Measurements from ENCODE around the gene KCNAB2.
A peak's percentile ranks its signal among the peaks of the same experiment; 100 is the strongest.

KCNAB2 gene

DNA sequence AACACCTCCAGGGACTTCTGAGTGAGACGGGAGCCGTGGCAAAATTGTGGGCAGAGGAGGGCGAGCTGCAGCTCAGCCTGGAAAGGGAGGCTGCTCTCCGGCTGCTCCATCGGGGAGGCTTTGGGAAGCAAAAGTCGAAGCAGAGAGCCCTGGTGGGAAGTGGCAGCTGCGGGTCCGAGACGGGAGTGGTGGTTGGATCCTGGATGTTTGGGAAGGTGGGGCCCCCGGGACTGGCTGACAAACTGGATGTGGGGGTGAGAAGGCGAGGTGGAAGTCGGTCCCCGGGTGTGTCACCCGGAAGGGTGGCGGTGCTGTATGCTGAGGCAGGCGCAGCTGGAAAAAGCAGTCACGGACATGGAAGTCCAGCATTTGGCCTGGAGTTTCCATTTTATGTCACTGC lies 52.1 kb downstream of the KCNAB2 start:
- DNase-seq (ENCODE audit: low read depth) = no peak
- no peak for TF ChIP-seq CTCF (conservative IDR thresholded peaks at IDR 0.05; ENCODE audit: control insufficient read depth, insufficient read depth, low read depth, low read length)
- no peak overlapping the region for H3K4me3 ChIP-seq (ENCODE audit: control insufficient read depth, low read depth, low read length)

- H3K4me3 ChIP-seq (ENCODE audit: control insufficient read depth, low read depth, low read length) = no peak overlapping the region
- DNase-seq (ENCODE audit: low read depth) = peak; percentile 96
- no peak for TF ChIP-seq CTCF (conservative IDR thresholded peaks at IDR 0.05; ENCODE audit: control insufficient read depth, insufficient read depth, low read depth, low read length)
Observed at GRCh38 chr1:6098303-6099215, 52.9 kb downstream of the KCNAB2 start.

DNA sequence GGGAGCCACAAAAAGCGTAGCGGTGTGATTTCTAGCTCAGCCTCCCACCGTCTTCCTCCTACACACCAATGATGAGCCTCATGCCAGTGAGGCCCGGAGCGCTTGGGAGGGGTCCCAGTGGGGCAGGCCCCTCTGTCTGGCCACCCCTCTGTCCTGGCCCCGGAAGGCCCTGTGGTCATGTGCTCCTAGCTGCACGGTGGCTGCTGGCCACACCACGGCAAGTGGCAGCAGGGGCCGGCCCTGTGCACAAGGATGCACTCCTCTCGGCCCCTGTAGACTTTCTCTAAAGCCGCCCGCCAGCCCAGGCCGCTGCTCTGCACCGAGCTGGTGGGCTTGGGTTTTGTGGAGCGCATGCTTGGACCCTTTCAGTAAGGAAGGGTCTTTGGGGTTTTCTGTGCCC lies 53.6 kb downstream of the KCNAB2 start:
- no peak for DNase-seq (ENCODE audit: low read depth)
- no peak overlapping the region for H3K4me3 ChIP-seq (ENCODE audit: control insufficient read depth, low read depth, low read length)
- no peak for TF ChIP-seq CTCF (conservative IDR thresholded peaks at IDR 0.05; ENCODE audit: control insufficient read depth, insufficient read depth, low read depth, low read length)

- DNase-seq (ENCODE audit: low read depth) = no peak
- no peak for TF ChIP-seq CTCF (conservative IDR thresholded peaks at IDR 0.05; ENCODE audit: control insufficient read depth, insufficient read depth, low read depth, low read length)
- no peak overlapping the region for H3K4me3 ChIP-seq (ENCODE audit: control insufficient read depth, low read depth, low read length)
Observed at GRCh38 chr1:6099787-6100765, 54.4 kb downstream of the KCNAB2 start.

DNA sequence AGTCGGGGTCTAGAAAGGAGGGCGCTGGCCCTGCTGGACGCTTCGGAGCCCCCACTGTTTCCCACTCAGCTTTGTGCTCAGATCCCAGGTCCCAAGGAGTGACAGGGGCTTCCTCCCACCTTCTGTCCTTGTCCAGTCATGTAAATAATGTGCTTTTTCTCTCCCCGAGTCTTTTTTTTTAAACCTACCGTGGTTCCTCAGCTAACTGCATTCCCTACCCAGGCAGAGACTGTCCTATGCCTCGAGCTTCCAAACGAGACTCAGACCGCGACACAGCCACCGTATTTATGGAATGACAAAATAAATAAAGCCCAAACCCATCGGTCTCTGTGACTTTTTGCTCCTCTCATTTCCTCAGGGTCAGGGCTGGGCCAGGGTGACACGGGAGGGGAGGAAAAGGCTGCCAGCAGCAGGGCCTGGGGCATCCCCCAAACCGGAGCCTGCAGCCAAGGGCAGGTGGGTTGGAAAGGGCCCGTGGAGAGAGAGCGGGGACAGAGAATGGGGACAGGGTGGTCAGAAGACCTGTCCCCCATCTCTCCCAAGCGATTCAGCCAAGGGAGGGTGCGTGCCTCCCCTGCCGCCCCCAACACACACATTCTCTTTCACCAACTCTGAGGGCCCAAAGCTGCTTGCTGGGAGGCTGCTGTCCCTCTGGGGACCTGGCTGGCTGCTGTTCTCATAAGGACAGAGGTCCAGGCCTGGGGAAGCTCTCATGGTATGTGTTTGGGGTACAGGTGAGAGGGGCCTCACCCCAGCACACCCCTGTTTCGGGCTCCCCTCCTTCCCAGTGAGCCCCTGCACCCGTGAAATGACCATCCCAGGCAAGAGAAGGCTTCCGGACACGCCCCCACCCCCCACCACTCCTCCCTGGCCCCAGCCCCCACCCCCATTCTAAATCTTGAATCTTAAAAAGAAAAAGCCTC lies 55.4 kb downstream of the KCNAB2 start:
- no peak for TF ChIP-seq CTCF (conservative IDR thresholded peaks at IDR 0.05; ENCODE audit: control insufficient read depth, insufficient read depth, low read depth, low read length)
- no peak overlapping the region for H3K4me3 ChIP-seq (ENCODE audit: control insufficient read depth, low read depth, low read length)
- DNase-seq (ENCODE audit: low read depth) = no peak
